ENCODE measurements around the gene TTR. TPM values are rescaled to one million over a fixed set of nuclear protein-coding genes. Genes with fewer than 3 reads are reported as not detected.

The TTR gene
- total and polyA plus RNA-seq, 2 donors (not counting 1 experiment from before 2014, with no cell fraction given): not detected

DNA sequence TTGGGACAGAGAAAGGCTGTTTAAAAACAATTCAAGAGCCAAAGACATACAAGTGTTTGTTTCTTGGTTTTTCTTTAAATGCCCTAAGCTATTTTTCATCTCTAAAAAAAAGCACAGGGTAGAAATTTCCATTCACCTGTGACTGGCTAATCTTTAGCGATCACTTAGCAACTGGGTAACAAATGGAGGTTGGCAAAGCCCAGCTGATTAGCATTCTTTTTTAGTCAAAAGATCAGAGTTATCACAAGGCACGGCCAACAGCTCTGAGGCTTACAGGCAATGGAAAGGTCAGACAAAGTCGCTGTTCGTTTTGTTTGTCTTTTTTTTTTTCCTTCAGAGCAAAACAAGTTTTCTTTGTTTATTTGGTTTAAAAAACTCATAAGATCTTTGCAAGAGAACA, 29.0 kb upstream of the TTR start:
- ATAC-seq (ENCODE audit: low read depth) (no peak), DNase-seq (no peak)
- Histone ChIP-seq H2AFZ (ENCODE audit: insufficient read depth, low read depth, low read length, poor library complexity, severe bottlenecking) (no peak overlapping the region), H3K79me2 (ENCODE audit: control insufficient read depth, insufficient read depth, low read length) (no peaks in the 10 kb centered on the region), H3K36me3 (replicated peaks in 1 of 2; ENCODE audit: control extremely low read depth in 1 of 2, control insufficient read depth in 1 of 2, extremely low read depth in 1 of 2, insufficient read depth in 2 of 2, low read length in 1 of 2) (no peaks in the 10 kb centered on the region), H3K4me1 (ENCODE audit: control insufficient read depth in 2 of 2, insufficient read depth in 2 of 2, low read length in 2 of 2) (no peaks in the 10 kb centered on the region), H3K27me3 (replicated peaks in 1 of 4; ENCODE audit: control extremely low read depth in 1 of 4, control insufficient read depth in 3 of 4, insufficient read depth in 4 of 4, low read length in 3 of 4) (no peaks in the 10 kb centered on the region), H3K9ac (ENCODE audit: low read length) (no peak overlapping the region), H3K4me2 (replicated peaks; ENCODE audit: low read depth, low read length, poor library complexity, severe bottlenecking) (no peak overlapping the region), H4K20me1 (ENCODE audit: control insufficient read depth, insufficient read depth, low read length, poor library complexity, severe bottlenecking) (no peaks in the 10 kb centered on the region), H3K27ac (ENCODE audit: low read length in 2 of 2) (no peak overlapping the region), H3K4me3 (ENCODE audit: control extremely low read depth in 1 of 5, extremely low read depth in 1 of 5, insufficient read depth in 1 of 5, low read depth in 2 of 5, low read length in 4 of 5) (no peak overlapping the region), H3K9me3 (ENCODE audit: control extremely low read depth in 1 of 3, control insufficient read depth in 2 of 3, insufficient read depth in 1 of 3, low read length in 2 of 3) (no peaks in the 10 kb centered on the region)
- intact Hi-C loops (cut with micrococcal nuclease): no loop called here
- TF ChIP-seq, protein P1, sequence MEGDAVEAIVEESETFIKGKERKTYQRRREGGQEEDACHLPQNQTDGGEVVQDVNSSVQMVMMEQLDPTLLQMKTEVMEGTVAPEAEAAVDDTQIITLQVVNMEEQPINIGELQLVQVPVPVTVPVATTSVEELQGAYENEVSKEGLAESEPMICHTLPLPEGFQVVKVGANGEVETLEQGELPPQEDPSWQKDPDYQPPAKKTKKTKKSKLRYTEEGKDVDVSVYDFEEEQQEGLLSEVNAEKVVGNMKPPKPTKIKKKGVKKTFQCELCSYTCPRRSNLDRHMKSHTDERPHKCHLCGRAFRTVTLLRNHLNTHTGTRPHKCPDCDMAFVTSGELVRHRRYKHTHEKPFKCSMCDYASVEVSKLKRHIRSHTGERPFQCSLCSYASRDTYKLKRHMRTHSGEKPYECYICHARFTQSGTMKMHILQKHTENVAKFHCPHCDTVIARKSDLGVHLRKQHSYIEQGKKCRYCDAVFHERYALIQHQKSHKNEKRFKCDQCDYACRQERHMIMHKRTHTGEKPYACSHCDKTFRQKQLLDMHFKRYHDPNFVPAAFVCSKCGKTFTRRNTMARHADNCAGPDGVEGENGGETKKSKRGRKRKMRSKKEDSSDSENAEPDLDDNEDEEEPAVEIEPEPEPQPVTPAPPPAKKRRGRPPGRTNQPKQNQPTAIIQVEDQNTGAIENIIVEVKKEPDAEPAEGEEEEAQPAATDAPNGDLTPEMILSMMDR (IDR thresholded peaks at IDR 0.05): no peak
- no peak for TF ChIP-seq EZH2 (IDR thresholded peaks at IDR 0.05; ENCODE audit: borderline replicate concordance, insufficient read depth, low read depth, low read length, poor library complexity, severe bottlenecking)
- H3K4me1 Mint-ChIP-seq: no peaks in the 10 kb centered on the region
- WGBS (ENCODE audit: insufficient coverage): 100% methylated on average over 4 of the region's 4 CpGs
- CTCF ChIA-PET: interaction anchor here (0.5 to 2.4 kb wide), 8 partner anchors 10 to 326 kb away, joined by 3 to 8 read pairs (median 4); no protein-coding TSS in a partner anchor
- no peak overlapping the region for H3K4me3 Mint-ChIP-seq
- no peak overlapping the region for H3K27ac Mint-ChIP-seq
- peaks cover 4% of the 10 kb centered on the region for H3K27me3 Mint-ChIP-seq
- POLR2A ChIA-PET: no interaction called here
- H3K9me3 Mint-ChIP-seq (ENCODE audit: insufficient read depth): no peaks in the 10 kb centered on the region

DNA sequence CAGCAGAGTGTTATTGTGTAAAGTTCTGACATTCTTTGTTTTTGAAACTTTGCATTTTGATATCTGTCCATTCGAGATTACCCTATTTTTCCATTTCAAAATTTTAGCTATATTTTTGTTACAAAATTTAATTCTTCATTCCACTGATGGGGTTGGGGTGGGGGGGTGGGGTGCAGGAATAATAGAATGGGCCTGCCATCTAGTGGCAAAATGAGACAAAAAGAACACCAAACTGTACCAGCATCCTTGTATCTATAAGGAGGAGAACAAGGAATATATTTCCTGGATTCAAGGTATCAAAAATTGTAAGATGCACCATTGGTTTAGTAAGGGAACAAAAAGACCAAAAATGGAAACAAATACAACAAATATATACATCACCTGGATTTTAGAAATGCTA, 27.9 kb upstream of the TTR start:
- Mint-ChIP-seq H3K9me3 (ENCODE audit: insufficient read depth) (no peaks in the 10 kb centered on the region), H3K4me1 (no peaks in the 10 kb centered on the region), H3K27me3 (peaks cover 4% of the 10 kb centered on the region), H3K27ac (no peak overlapping the region), H3K4me3 (no peak overlapping the region)
- Histone ChIP-seq H3K4me3 (ENCODE audit: control extremely low read depth in 1 of 5, extremely low read depth in 1 of 5, insufficient read depth in 1 of 5, low read depth in 2 of 5, low read length in 4 of 5) (no peak overlapping the region), H3K9me3 (ENCODE audit: control extremely low read depth in 1 of 3, control insufficient read depth in 2 of 3, insufficient read depth in 1 of 3, low read length in 2 of 3) (no peaks in the 10 kb centered on the region), H3K36me3 (replicated peaks in 1 of 2; ENCODE audit: control extremely low read depth in 1 of 2, control insufficient read depth in 1 of 2, extremely low read depth in 1 of 2, insufficient read depth in 2 of 2, low read length in 1 of 2) (no peaks in the 10 kb centered on the region), H3K9ac (ENCODE audit: low read length) (no peak overlapping the region), H4K20me1 (ENCODE audit: control insufficient read depth, insufficient read depth, low read length, poor library complexity, severe bottlenecking) (no peaks in the 10 kb centered on the region), H3K27me3 (replicated peaks in 1 of 4; ENCODE audit: control extremely low read depth in 1 of 4, control insufficient read depth in 3 of 4, insufficient read depth in 4 of 4, low read length in 3 of 4) (no peaks in the 10 kb centered on the region), H3K4me2 (replicated peaks; ENCODE audit: low read depth, low read length, poor library complexity, severe bottlenecking) (no peak overlapping the region), H3K4me1 (ENCODE audit: control insufficient read depth in 2 of 2, insufficient read depth in 2 of 2, low read length in 2 of 2) (no peaks in the 10 kb centered on the region), H2AFZ (ENCODE audit: insufficient read depth, low read depth, low read length, poor library complexity, severe bottlenecking) (no peak overlapping the region), H3K79me2 (ENCODE audit: control insufficient read depth, insufficient read depth, low read length) (no peaks in the 10 kb centered on the region), H3K27ac (ENCODE audit: low read length in 2 of 2) (no peak overlapping the region)
- no peak for ATAC-seq (ENCODE audit: low read depth)
- no CpG with 5 or more reads among the region's 1 CpG for WGBS (ENCODE audit: insufficient coverage)
- ChIA-PET POLR2A (no interaction called here), CTCF (interaction anchor here (0.9 to 2.4 kb wide), 4 partner anchors 8 to 159 kb away, joined by 3 to 8 read pairs (median 5); no protein-coding TSS in a partner anchor)
- TF ChIP-seq EZH2 (IDR thresholded peaks at IDR 0.05; ENCODE audit: borderline replicate concordance, insufficient read depth, low read depth, low read length, poor library complexity, severe bottlenecking): no peak
- TF ChIP-seq, protein P1 (IDR thresholded peaks at IDR 0.05): no peak
- intact Hi-C loops (cut with micrococcal nuclease): no loop called here
- no peak for DNase-seq

Data from B cell (primary cell).